ENCODE data around the gene CDK6. TPM values are rescaled to one million over a fixed set of nuclear protein-coding genes. Genes with fewer than 3 reads are reported as not detected.

CDK6 gene
- total and polyA plus RNA-seq, 8 donors = 2.6 to 86.3 (median 15.5) TPM

DNA sequence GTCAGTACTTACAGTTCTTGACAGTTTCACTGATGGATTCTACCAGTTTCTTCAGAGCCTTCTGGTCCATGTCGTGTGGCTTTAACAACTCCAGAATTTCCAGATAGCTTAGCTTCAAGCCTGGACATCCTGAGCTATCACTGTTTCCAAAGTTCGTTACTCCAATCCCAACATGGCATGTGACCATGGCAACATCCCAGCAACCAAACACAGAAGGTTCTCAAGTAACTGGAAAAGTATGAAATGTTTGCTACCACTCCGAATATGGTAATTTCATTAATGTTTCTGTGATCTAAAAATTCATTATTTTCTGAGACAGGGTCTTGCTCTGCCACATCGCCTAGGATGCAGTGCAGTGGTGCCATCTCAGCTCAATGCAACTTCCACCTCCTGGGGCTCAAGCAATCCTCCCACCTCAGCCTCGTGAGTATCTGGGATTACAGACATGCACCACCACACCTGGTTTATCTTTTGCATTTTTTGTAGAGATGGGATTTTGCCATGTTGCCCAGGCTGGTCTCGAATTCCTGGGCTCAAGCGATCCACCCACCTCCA lies 278.5 kb downstream of the CDK6 start:
- no peak for TF ChIP-seq EP300 (IDR thresholded peaks at IDR 0.05)
- TF ChIP-seq POLR2A (IDR thresholded peaks at IDR 0.05) = no peak
- no peak for TF ChIP-seq POLR2AphosphoS5 (IDR thresholded peaks at IDR 0.05)
- intact Hi-C loops (cut with DNase I; ENCODE audit: low total_unique reads) = no loop called here
- H3K9me3 ChIP-seq = no peaks in the 10 kb centered on the region
- no peaks in the 10 kb centered on the region for H3K27me3 ChIP-seq
- no peak overlapping the region for H3K27ac ChIP-seq
- H3K36me3 ChIP-seq = peaks cover 0 to 36% (median 34%) of the 10 kb centered on the region in 4 donors
- no peak overlapping the region for H3K4me3 ChIP-seq
- 86 to 90% (median 89%) methylated on average over 7 of the region's 7 CpGs for WGBS, 5 donors
- DNase-seq = no peak
- no peaks in the 10 kb centered on the region for H3K4me1 ChIP-seq

DNA sequence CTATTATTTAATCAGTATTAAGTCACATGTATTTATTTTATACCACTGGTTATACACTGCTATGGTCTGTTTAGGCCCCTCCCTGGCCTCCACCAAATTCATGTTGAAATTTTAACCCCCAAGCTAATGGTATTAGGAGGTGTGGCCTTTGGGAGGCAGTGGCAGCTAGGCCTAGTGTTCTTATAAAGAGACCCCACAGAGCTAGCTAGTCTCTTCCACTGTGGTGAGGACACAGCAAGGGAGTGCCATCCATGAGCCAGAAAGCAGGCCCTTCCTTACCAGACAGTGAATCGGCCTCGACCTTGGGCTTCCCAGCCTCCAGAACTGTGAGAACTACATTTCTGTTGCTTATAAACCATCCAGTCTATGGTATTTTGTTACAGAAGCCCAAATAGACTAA lies 279.1 kb downstream of the CDK6 start:
- TF ChIP-seq POLR2AphosphoS5 (IDR thresholded peaks at IDR 0.05) (no peak), EP300 (IDR thresholded peaks at IDR 0.05) (no peak), POLR2A (IDR thresholded peaks at IDR 0.05) (no peak)
- TF ChIP-seq, protein P1, sequence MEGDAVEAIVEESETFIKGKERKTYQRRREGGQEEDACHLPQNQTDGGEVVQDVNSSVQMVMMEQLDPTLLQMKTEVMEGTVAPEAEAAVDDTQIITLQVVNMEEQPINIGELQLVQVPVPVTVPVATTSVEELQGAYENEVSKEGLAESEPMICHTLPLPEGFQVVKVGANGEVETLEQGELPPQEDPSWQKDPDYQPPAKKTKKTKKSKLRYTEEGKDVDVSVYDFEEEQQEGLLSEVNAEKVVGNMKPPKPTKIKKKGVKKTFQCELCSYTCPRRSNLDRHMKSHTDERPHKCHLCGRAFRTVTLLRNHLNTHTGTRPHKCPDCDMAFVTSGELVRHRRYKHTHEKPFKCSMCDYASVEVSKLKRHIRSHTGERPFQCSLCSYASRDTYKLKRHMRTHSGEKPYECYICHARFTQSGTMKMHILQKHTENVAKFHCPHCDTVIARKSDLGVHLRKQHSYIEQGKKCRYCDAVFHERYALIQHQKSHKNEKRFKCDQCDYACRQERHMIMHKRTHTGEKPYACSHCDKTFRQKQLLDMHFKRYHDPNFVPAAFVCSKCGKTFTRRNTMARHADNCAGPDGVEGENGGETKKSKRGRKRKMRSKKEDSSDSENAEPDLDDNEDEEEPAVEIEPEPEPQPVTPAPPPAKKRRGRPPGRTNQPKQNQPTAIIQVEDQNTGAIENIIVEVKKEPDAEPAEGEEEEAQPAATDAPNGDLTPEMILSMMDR (IDR thresholded peaks at IDR 0.05) = no peak
- no peak for DNase-seq
- H3K9me3 ChIP-seq = no peaks in the 10 kb centered on the region
- peaks cover 0 to 30% (median 28%) of the 10 kb centered on the region in 4 donors for H3K36me3 ChIP-seq
- H3K4me3 ChIP-seq = no peak overlapping the region
- intact Hi-C loops (cut with DNase I; ENCODE audit: low total_unique reads) = no loop called here
- H3K27ac ChIP-seq = no peak overlapping the region
- WGBS, 5 donors = 90 to 100% (median 92%) methylated on average over 2 of the region's 2 CpGs
- no peaks in the 10 kb centered on the region for H3K27me3 ChIP-seq
- H3K4me1 ChIP-seq = no peaks in the 10 kb centered on the region

Small RNA genes within 50 kb of the gene (small RNA-seq; reads per million reads assigned to genes)
- gene RNU6-10P = 0 reads per million in 4 donors

Other genes starting within 250 kb of the CDK6 start
- gene FAM133B, start 246.2 kb downstream of the CDK6 start, total RNA-seq = 10 to 100 TPM; 10.5 to 48.3 (median 29.7) TPM
- gene FAM133B, start 246.2 kb downstream of the CDK6 start, polyA plus RNA-seq = 10 to 100 TPM; 13.4 to 53.8 (median 17.0) TPM

Data from stomach (tissue), 9 donors.